Stimulated activated naive CD8-positive, alpha-beta T cell treated with anti-CD3 and anti-CD28 coated beads, Interleukin-15, amount 100 ng/mL, for 72 hours (primary cell): Measurements from ENCODE around the gene GABRR3.
A peak's percentile ranks its signal among the peaks of the same experiment; 100 is the strongest.

Experiments used
- ATAC-seq: fragments of 150-1000 bp; cut with Tn5 transposase; 2 replicates; pipeline ENCODE4 v1.10.0; 2021; ENCODE audit warnings: mild to moderate bottlenecking, moderate library complexity
- DNase-seq, 2 donors: peaks; one replicate each; pipeline ENCODE4 v3.0.0; 2021 to 2022
- H3K27ac Mint-ChIP-seq, 2 donors: one replicate each; pipeline ENCODE4 v1.8.0; 2022; ENCODE audit warnings: mild to moderate bottlenecking in 2 of 2, mixed read lengths in 2 of 2, moderate library complexity in 2 of 2
- H3K27me3 Mint-ChIP-seq: one replicate; pipeline ENCODE4 v1.8.0; 2022; ENCODE audit warnings: mixed read lengths
- H3K4me1 Mint-ChIP-seq: one replicate; pipeline ENCODE4 v1.8.0; 2022; ENCODE audit warnings: mild to moderate bottlenecking, mixed read lengths
- H3K4me3 Mint-ChIP-seq, 2 donors: one replicate each; pipeline ENCODE4 v1.8.0; 2022; ENCODE audit warnings: mild to moderate bottlenecking in 2 of 2, mixed read lengths in 2 of 2, moderate library complexity in 1 of 2
- H3K9me3 Mint-ChIP-seq, 2 donors: one replicate each; pipeline ENCODE4 v1.8.0; 2022; ENCODE audit warnings: mixed read lengths in 2 of 2

The GABRR3 gene

GRCh38 chr3:97958796-97959195 is 76.3 kb downstream of the GABRR3 start:
- Mint-ChIP-seq H3K27me3 (no peaks in the 10 kb centered on the region), H3K9me3 (no peaks in the 10 kb centered on the region), H3K27ac (no peak overlapping the region), H3K4me3 (no peak overlapping the region), H3K4me1 (peaks cover 21% of the 10 kb centered on the region)
- ATAC-seq (no peak), DNase-seq (no peak)

- Mint-ChIP-seq H3K4me1 (peaks cover 17% of the 10 kb centered on the region), H3K9me3 (no peaks in the 10 kb centered on the region), H3K27me3 (no peaks in the 10 kb centered on the region), H3K4me3 (no peak overlapping the region), H3K27ac (no peak overlapping the region)
- ATAC-seq: no peak
- DNase-seq: no peak
Observed at GRCh38 chr3:97958396-97958795, 76.7 kb downstream of the GABRR3 start.

DNA sequence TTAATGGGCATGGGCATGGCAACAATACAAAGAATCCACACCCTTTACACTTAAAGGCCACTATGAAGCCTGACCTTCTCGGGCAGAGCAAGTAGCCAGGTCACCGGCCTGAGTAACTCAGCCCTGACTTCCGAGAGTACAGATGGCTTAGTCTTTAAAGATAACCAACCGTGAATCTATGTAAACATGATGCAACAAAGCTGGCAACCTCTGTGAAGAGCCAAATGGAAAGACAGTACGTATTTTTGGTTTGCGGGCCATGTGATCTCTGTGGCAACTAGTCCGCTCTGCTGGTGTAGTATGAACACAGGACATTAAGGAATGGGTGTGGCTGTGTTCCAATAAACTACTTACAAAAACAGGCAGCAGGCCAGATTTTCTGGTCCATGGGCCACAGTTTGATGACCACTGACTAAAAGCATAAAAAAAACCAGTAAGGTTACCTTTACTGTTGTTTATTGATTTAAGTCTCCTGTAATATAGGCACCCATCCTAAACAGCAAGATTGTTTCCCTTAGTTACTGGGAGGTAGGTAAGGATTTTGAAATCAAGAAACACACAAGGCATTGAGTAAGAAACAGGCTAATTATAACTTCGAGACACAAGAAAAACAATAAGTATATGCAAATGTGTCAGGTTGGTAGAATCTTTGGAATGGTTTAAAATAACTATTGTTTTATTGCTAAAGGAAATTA is 77.4 kb downstream of the GABRR3 start:
- no peak for DNase-seq
- no peak for ATAC-seq
- Mint-ChIP-seq H3K4me3 (no peak overlapping the region), H3K27me3 (no peaks in the 10 kb centered on the region), H3K4me1 (peaks cover 16% of the 10 kb centered on the region), H3K9me3 (no peaks in the 10 kb centered on the region), H3K27ac (no peak overlapping the region)

- Mint-ChIP-seq H3K9me3 (no peaks in the 10 kb centered on the region), H3K4me1 (peaks cover under 1% of the 10 kb centered on the region), H3K27me3 (no peaks in the 10 kb centered on the region), H3K4me3 (no peak overlapping the region), H3K27ac (no peak overlapping the region)
- no peak for DNase-seq
- no peak for ATAC-seq
Observed at GRCh38 chr3:97956051-97956450, 79.1 kb downstream of the GABRR3 start.

DNA sequence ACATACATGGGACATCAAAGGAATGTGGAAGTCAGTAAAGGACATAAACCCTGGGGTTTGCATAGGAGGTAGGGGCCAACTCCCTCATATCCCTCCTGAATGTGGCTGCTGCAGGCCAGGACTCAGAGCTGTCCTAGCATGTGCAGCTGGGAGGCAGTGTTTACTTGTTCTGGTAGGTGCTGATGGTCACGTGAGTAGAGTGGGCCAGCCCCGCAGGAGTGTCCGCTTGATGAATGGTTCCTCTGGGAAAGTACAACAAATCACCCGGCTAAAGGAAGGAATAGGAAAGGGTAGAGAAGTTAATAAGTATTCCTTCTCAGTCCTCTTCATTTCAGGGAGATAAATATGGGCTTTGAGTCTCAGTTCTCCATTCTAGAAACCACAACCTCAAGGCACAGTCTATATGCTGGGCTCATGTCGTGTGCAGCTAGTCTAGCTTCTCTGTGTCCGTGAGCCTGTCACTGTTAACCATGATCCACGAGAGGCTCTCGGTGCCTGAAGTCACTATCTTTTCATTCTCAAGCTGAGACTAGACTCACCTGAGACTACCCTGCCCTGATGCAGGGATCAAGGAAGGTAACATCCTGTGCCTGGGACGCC is 80.8 kb downstream of the GABRR3 start:
- DNase-seq (no peak), ATAC-seq (no peak)
- H3K27me3 Mint-ChIP-seq: no peaks in the 10 kb centered on the region
- no peaks in the 10 kb centered on the region for H3K4me1 Mint-ChIP-seq
- no peaks in the 10 kb centered on the region for H3K9me3 Mint-ChIP-seq
- H3K27ac Mint-ChIP-seq: no peak overlapping the region
- no peak overlapping the region for H3K4me3 Mint-ChIP-seq

DNA sequence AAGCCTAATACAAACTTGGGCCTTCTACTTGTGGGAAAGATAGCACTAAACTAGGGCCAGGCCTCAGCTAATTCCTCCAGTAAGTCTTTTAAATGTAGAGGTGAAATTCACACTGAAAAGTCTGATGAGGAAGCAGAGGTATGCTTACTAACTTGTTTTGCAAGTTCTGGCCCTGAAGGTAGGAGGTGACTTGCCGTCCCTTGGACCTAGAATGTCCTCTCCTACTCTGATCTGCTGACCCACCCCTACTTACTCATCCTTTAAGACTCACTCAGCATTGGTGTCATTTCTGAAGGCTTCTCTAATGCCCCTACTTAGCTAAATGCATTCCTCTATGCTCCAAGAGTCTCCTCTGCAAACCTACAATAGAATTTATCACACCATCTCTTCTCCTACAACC is 82.2 kb downstream of the GABRR3 start:
- H3K9me3 Mint-ChIP-seq: no peaks in the 10 kb centered on the region
- DNase-seq (no peak), ATAC-seq (no peak)
- no peaks in the 10 kb centered on the region for H3K4me1 Mint-ChIP-seq
- H3K27ac Mint-ChIP-seq: no peak overlapping the region
- H3K4me3 Mint-ChIP-seq: no peak overlapping the region
- H3K27me3 Mint-ChIP-seq: no peaks in the 10 kb centered on the region

- ATAC-seq (no peak), DNase-seq (no peak)
- Mint-ChIP-seq H3K4me1 (no peaks in the 10 kb centered on the region), H3K27me3 (no peaks in the 10 kb centered on the region), H3K27ac (peak overlapping the region in 1 of 2 donors; percentile 74), H3K4me3 (no peak overlapping the region), H3K9me3 (no peaks in the 10 kb centered on the region)
Observed at GRCh38 chr3:97952280-97952679, 82.8 kb downstream of the GABRR3 start.

- H3K9me3 Mint-ChIP-seq: no peaks in the 10 kb centered on the region
- no peaks in the 10 kb centered on the region for H3K27me3 Mint-ChIP-seq
- DNase-seq (no peak), ATAC-seq (no peak)
- no peaks in the 10 kb centered on the region for H3K4me1 Mint-ChIP-seq
- no peak overlapping the region for H3K4me3 Mint-ChIP-seq
- H3K27ac Mint-ChIP-seq: peak overlapping the region in 1 of 2 donors; percentile 50
Observed at GRCh38 chr3:97950360-97950759, 84.8 kb downstream of the GABRR3 start.

DNA sequence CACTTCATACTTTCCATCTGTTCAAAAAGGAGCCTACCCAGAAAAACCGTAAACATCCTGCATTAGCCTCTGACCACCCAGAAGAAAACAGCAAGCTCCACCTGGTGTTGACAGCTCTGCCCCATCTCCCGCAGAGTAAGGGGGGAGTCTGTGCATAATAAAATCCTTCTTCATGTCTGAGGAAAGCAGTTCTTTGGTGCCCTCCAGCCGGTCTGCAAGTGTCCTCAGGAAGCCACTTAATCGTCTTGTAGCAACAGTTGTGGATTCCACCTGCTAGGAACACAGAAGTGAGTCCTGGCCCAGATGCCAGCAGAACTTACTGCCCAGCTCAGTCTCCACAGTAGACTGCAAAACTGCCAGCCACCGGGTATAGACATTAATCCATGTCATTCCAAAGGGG is 85.4 kb downstream of the GABRR3 start:
- Mint-ChIP-seq H3K27ac (no peak overlapping the region), H3K27me3 (no peaks in the 10 kb centered on the region)

DNA sequence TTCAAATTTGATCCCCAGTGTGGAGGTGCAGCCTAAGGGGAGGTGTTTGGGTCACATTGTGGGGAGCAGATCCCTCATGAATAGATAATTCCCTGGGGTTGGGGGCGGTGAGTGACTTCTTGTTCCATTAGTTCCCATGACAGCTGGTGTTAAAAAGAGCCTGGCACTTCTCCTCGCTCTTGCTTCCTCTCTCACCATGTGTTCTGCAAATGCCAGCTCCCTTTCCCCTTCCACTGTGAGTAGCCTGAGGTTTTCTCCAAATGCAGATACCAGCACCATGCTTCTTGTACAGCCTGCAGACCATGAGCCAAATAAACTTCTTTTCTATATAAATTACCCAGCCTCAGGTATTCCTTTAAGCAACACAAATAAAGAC is 86.0 kb downstream of the GABRR3 start:
- H3K4me3 Mint-ChIP-seq: no peak overlapping the region
- no peaks in the 10 kb centered on the region for H3K27me3 Mint-ChIP-seq
- no peaks in the 10 kb centered on the region for H3K4me1 Mint-ChIP-seq
- no peak overlapping the region for H3K27ac Mint-ChIP-seq
- H3K9me3 Mint-ChIP-seq: no peaks in the 10 kb centered on the region
- DNase-seq (no peak), ATAC-seq (no peak)

More for the DNA sequence above, 85.4 kb downstream of the GABRR3 start:
- Mint-ChIP-seq H3K4me1 (no peaks in the 10 kb centered on the region), H3K4me3 (no peak overlapping the region), H3K9me3 (no peaks in the 10 kb centered on the region)
- no peak for ATAC-seq
- no peak for DNase-seq

GRCh38 chr3:97948351-97949109 is 86.6 kb downstream of the GABRR3 start:
- H3K9me3 Mint-ChIP-seq: no peaks in the 10 kb centered on the region
- H3K4me3 Mint-ChIP-seq: no peak overlapping the region
- DNase-seq (no peak), ATAC-seq (no peak)
- no peak overlapping the region for H3K27ac Mint-ChIP-seq
- H3K27me3 Mint-ChIP-seq: no peaks in the 10 kb centered on the region
- H3K4me1 Mint-ChIP-seq: no peaks in the 10 kb centered on the region

GRCh38 chr3:97942801-97943546 is 92.1 kb downstream of the GABRR3 start:
- H3K4me1 Mint-ChIP-seq: peaks cover 6% of the 10 kb centered on the region
- no peak overlapping the region for H3K4me3 Mint-ChIP-seq
- H3K27ac Mint-ChIP-seq: no peak overlapping the region
- ATAC-seq (peak; percentile 64), DNase-seq (no peak)
- H3K9me3 Mint-ChIP-seq: no peaks in the 10 kb centered on the region
- H3K27me3 Mint-ChIP-seq: no peaks in the 10 kb centered on the region

DNA sequence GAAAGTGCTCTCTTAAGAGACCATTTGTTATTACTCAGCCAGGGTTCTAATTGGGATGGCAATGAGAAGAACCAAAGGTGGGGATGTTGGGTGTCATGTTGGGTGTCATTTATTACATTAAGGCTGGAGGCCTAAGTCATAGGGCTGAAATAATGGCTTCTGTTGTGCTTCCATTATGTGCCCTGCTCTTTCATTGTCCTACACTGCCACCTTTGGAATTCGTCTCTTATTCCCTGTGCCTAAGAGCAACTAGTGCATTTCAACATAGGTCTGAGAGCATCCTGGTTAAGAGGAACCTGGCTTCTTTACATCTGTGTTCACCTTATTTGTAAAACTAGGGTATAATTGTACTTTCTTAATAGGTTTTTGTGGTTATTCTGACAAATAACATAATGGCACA is 95.1 kb downstream of the GABRR3 start:
- DNase-seq: no peak
- Mint-ChIP-seq H3K27ac (no peak overlapping the region), H3K4me1 (peaks cover 17% of the 10 kb centered on the region), H3K27me3 (no peaks in the 10 kb centered on the region), H3K4me3 (no peak overlapping the region), H3K9me3 (no peaks in the 10 kb centered on the region)
- ATAC-seq: no peak

GRCh38 chr3:97939401-97939800 is 95.7 kb downstream of the GABRR3 start:
- ATAC-seq (no peak), DNase-seq (no peak)
- Mint-ChIP-seq H3K27me3 (no peaks in the 10 kb centered on the region), H3K4me3 (no peak overlapping the region), H3K9me3 (no peaks in the 10 kb centered on the region), H3K27ac (no peak overlapping the region), H3K4me1 (peaks cover 17% of the 10 kb centered on the region)

DNA sequence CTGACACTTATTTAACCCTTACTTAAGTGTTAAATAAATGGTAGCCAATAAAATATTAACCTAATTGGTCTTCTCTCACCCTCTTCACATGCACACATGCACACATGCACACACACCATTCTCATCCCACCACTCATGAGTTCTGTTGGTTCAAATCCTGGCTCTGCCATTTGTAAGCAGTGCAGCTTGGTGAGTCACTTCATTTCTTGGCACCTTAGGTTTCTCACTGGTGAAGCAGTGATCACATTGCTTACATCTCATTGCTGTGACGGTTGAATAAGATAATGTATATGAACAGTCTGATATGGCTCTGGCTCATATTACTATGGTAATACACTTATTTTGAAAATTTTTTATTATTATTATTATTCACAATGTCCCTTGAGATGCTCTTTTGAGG is 96.7 kb downstream of the GABRR3 start:
- H3K27ac Mint-ChIP-seq: no peak overlapping the region
- ATAC-seq (no peak), DNase-seq (no peak)
- peaks cover 16% of the 10 kb centered on the region for H3K4me1 Mint-ChIP-seq
- H3K27me3 Mint-ChIP-seq: no peaks in the 10 kb centered on the region
- no peak overlapping the region for H3K4me3 Mint-ChIP-seq
- H3K9me3 Mint-ChIP-seq: no peaks in the 10 kb centered on the region

GRCh38 chr3:97937205-97937604 is 97.9 kb downstream of the GABRR3 start:
- Mint-ChIP-seq H3K9me3 (no peaks in the 10 kb centered on the region), H3K27me3 (no peaks in the 10 kb centered on the region), H3K27ac (no peak overlapping the region), H3K4me3 (no peak overlapping the region), H3K4me1 (peaks cover 11% of the 10 kb centered on the region)
- ATAC-seq (no peak), DNase-seq (no peak)
